Esophagus squamous epithelium (tissue), 4 donors: ENCODE measurements around the gene RABGAP1.

Experiments
- POLR2A ChIP-seq, 4 donors: fragments of 450-650 bp; IDR thresholded peaks; one replicate each; pipeline ENCODE4 v1.6.1; 2017; ENCODE audit warnings: antibody characterized with exemption in 4 of 4, mild to moderate bottlenecking in 4 of 4, moderate library complexity in 3 of 4
- TF ChIP-seq, protein P1 (sequence below), 6 experiments: fragments of 450-650 bp in 4 of 6; fragments of 200-600 bp in 2 of 6; sonication (generic) in 2 of 6; IDR thresholded peaks; one replicate each; pipeline ENCODE4 v1.5.1; 2016 to 2019; ENCODE audit warnings: antibody characterized with exemption in 6 of 6, mild to moderate bottlenecking in 4 of 6, moderate library complexity in 4 of 6

DNA sequence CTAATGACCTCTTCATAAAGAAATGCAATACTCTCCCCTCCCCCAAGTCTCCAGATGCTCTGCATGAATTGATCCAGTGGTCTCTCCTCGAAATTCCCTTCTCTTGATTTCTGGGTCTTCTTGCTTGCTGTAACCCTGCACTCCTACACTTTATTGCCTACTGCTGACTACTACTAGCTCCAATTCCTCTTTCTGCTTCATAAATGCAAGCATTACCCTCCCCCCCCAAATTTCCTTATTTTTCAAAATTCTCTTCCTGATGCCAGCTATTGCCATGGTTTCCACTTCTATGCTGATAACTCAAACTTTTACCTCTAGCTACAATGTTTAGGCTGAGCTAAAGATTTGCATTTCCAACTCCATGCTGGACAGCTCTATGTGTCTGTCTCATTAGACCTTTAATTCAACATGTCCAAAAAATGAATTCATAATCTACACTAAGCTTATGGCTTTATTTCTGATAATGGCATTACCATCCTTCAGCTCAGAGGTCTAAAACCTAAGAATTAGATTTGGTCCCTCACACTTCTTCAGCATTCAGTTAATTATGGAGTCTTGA, 10.9 kb upstream of the RABGAP1 start:
- TF ChIP-seq, protein P1, sequence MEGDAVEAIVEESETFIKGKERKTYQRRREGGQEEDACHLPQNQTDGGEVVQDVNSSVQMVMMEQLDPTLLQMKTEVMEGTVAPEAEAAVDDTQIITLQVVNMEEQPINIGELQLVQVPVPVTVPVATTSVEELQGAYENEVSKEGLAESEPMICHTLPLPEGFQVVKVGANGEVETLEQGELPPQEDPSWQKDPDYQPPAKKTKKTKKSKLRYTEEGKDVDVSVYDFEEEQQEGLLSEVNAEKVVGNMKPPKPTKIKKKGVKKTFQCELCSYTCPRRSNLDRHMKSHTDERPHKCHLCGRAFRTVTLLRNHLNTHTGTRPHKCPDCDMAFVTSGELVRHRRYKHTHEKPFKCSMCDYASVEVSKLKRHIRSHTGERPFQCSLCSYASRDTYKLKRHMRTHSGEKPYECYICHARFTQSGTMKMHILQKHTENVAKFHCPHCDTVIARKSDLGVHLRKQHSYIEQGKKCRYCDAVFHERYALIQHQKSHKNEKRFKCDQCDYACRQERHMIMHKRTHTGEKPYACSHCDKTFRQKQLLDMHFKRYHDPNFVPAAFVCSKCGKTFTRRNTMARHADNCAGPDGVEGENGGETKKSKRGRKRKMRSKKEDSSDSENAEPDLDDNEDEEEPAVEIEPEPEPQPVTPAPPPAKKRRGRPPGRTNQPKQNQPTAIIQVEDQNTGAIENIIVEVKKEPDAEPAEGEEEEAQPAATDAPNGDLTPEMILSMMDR (IDR thresholded peaks at IDR 0.05): no peak
- no peak for TF ChIP-seq POLR2A (IDR thresholded peaks at IDR 0.05)
